HepG2 (cell line): ENCODE measurements around the gene SLC35G2. TPM values are rescaled to one million over a fixed set of nuclear protein-coding genes. Genes with fewer than 3 reads are reported as not detected.

ENCODE experiments used
- ATAC-seq: fragments of 200-7000 bp; cut with Tn5 transposase; 3 replicates; pipeline ENCODE4 v1.9.1; 2020; ENCODE audit warnings: mild to moderate bottlenecking, moderate library complexity
- BruUV-seq: library from RNA; stranded (reverse); fragments of 400-500 nt; replicated peaks from 2 replicates; lab custom pipeline; 2021; lab: Mats Ljungman, UMichigan
- CTCF ChIA-PET: fragments of 300-600 bp; formaldehyde crosslinking; extraction: SDS; loops from one replicate; lab custom pipeline; 2021; ENCODE audit warnings: low total read pairs, inconsistent platforms, low intra/inter-chr PET ratio; lab: Yijun Ruan, JAX
- POLR2A ChIA-PET: fragments of 350-600 bp; sonication (Branson Sonifier 250); formaldehyde crosslinking; loops from one replicate; lab custom pipeline; 2020; ENCODE audit warnings: antibody characterized with exemption, inconsistent platforms; lab: Yijun Ruan, JAX
- DNase-seq: peaks from one replicate; pipeline ENCODE4 v3.0.0-alpha.2; 2015; ENCODE audit warnings: low spot score
- FAIRE-seq: peaks from 3 replicates; lab custom pipeline; 2011; peaks lifted over from hg19 to GRCh38; lab: Jason Lieb, UNC
- H2AFZ ChIP-seq: one replicate; pipeline ENCODE4 v1.6.1; 2011; ENCODE audit warnings: low read length, inconsistent platforms
- H3K27ac ChIP-seq: fragments of 300-600 bp; 3 replicates; pipeline ENCODE4 v1.8.0; 2011; ENCODE audit warnings: mixed run types, mild to moderate bottlenecking, mixed read lengths, low read length, inconsistent platforms; ENCODE audit not compliant: insufficient read depth; ENCODE audit errors: extremely low read length
- H3K27me3 ChIP-seq, 2 experiments: fragments of 200-600 bp in 1 of 2; 2 replicates in 1 of 2; 3 replicates in 1 of 2; pipeline versions ENCODE4 v1.6.0 to v1.8.0; 2011; ENCODE audit warnings: low read length in 2 of 2, mild to moderate bottlenecking in 2 of 2, moderate library complexity in 2 of 2, inconsistent platforms in 1 of 2; ENCODE audit not compliant: insufficient read depth in 2 of 2, control insufficient read depth in 1 of 2
- H3K36me3 ChIP-seq, 2 experiments: fragments of 200-600 bp in 1 of 2; replicated peaks in 1 of 2; 2 replicates in 1 of 2; 3 replicates in 1 of 2; pipeline versions ENCODE4 v1.5.1 to v1.8.0; 2011; ENCODE audit warnings: low read length in 2 of 2, inconsistent platforms in 1 of 2; ENCODE audit not compliant: insufficient read depth in 2 of 2, control insufficient read depth in 1 of 2
- H3K4me1 ChIP-seq: 2 replicates; pipeline ENCODE4 v1.5.1; 2012; ENCODE audit warnings: low read length, inconsistent platforms; ENCODE audit not compliant: insufficient read depth
- H3K4me2 ChIP-seq: 2 replicates; pipeline ENCODE4 v1.6.0; 2011; ENCODE audit warnings: low read depth, low read length, inconsistent platforms
- H3K4me3 ChIP-seq, 3 experiments: fragments of 200-600 bp in 1 of 3; sonication (generic), shearing (Covaris generic) in 1 of 3; replicated peaks in 1 of 3; 2 replicates each; pipeline ENCODE4 v1.5.1; 2011 to 2016; ENCODE audit warnings: low read length in 3 of 3, inconsistent platforms in 2 of 3, low read depth in 2 of 3, mild to moderate bottlenecking in 2 of 3, control low read depth in 1 of 3, mixed read lengths in 1 of 3; ENCODE audit not compliant: insufficient read depth in 1 of 3
- H3K79me2 ChIP-seq: one replicate; pipeline ENCODE4 v1.6.1; 2011; ENCODE audit warnings: low read length, inconsistent platforms; ENCODE audit not compliant: insufficient read depth
- H3K9ac ChIP-seq: 2 replicates; pipeline ENCODE4 v1.6.0; 2011; ENCODE audit warnings: mild to moderate bottlenecking, low read depth, low read length, inconsistent platforms; ENCODE audit not compliant: insufficient read depth
- H3K9me3 ChIP-seq: 2 replicates; pipeline ENCODE4 v1.5.1; 2012; ENCODE audit warnings: mild to moderate bottlenecking, low read length
- H4K20me1 ChIP-seq: 2 replicates; pipeline ENCODE4 v1.6.0; 2011; ENCODE audit warnings: inconsistent platforms, mild to moderate bottlenecking, low read length, moderate library complexity; ENCODE audit not compliant: insufficient read depth
- AHR ChIP-seq: IDR thresholded peaks from 2 replicates; pipeline ENCODE4 v1.6.1; 2018; ENCODE audit warnings: missing genetic modification reagents, missing compliant biosample characterization
- ARNT2 ChIP-seq: sonication (generic); formaldehyde crosslinking; IDR thresholded peaks from 2 replicates; pipeline ENCODE4 v1.8.0; 2022; ENCODE audit warnings: mild to moderate bottlenecking, low read depth, missing genetic modification reagents, moderate library complexity
- EEA1 ChIP-seq: sonication (generic); formaldehyde crosslinking; IDR thresholded peaks from 2 replicates; pipeline ENCODE4 v1.5.1; 2020; ENCODE audit warnings: mild to moderate bottlenecking, missing genetic modification reagents, borderline replicate concordance
- NCOA1 ChIP-seq: sonication (generic); formaldehyde crosslinking; IDR thresholded peaks from 2 replicates; pipeline ENCODE4 v1.9.0; 2021; ENCODE audit warnings: missing genetic modification reagents
- RFX5 ChIP-seq: IDR thresholded peaks from 2 replicates; pipeline ENCODE4 v1.6.1; 2011; ENCODE audit warnings: low read depth, low read length, improper control_type of control experiment
- ZNF383 ChIP-seq: sonication (generic); formaldehyde crosslinking; IDR thresholded peaks from 2 replicates; pipeline ENCODE4 v1.4.0; 2020; ENCODE audit warnings: missing genetic modification reagents, mild to moderate bottlenecking, borderline replicate concordance
- ZNF678 ChIP-seq: sonication (generic); formaldehyde crosslinking; IDR thresholded peaks from 2 replicates; pipeline ENCODE4 v1.4.0; 2020; ENCODE audit warnings: mild to moderate bottlenecking, missing genetic modification reagents
- ZNF749 ChIP-seq: sonication (generic); formaldehyde crosslinking; IDR thresholded peaks from 2 replicates; pipeline ENCODE4 v1.8.0; 2022; ENCODE audit warnings: mild to moderate bottlenecking, missing genetic modification reagents, moderate library complexity, borderline replicate concordance
- ZSCAN9 ChIP-seq: IDR thresholded peaks from 2 replicates; pipeline ENCODE4 v1.6.1; 2016; ENCODE audit warnings: borderline replicate concordance
- whole genome bisulfite sequencing: methylation state at CpG from one replicate; pipeline ENCODE4 v1.1.6; 2017; ENCODE audit warnings: low lambda C conversion rate; 5-methylcytosine and 5-hydroxymethylcytosine counted together
- in situ Hi-C: cut with HindIII; loops from 2 replicates; pipeline ENCODE4 v1.10.0; 2017; ENCODE audit warnings: low pct_unique_long_range_greater_than_20kb; ENCODE audit not compliant: extremely low pct_ligation_motif_present
- intact Hi-C: fragments of 100-400 bp; cut with micrococcal nuclease; formaldehyde crosslinking; loops from one replicate; pipeline ENCODE4 v1.10.0; 2022; ENCODE audit not compliant: unreplicated experiment
- polyA plus RNA-seq, 8 experiments: library from polyadenylated mRNA; depleted of rRNA in 3 of 8; stranded (reverse) in 7 of 8; unstranded in 1 of 8; fragments of >200 nt; fragmentation: Illumina TruSeq in 4 of 8; extraction: Trizol in 4 of 8; gene quantifications; 2 replicates each; pipeline versions ENCODE4 v1.2.1 to v1.2.3, GENCODE V29; 2011 to 2016; ENCODE audit warnings: low read depth in 4 of 8, missing spikeins in 1 of 8, mixed read lengths in 1 of 8; ENCODE audit not compliant: insufficient read depth in 1 of 8
- total RNA-seq, 5 experiments: library from RNA; depleted of rRNA; stranded (reverse); fragments of >200 nt; fragmentation: Illumina TruSeq; extraction: Trizol; gene quantifications; 2 replicates each; pipeline ENCODE4 v1.2.3, GENCODE V29; 2016; ENCODE audit warnings: low read depth in 1 of 5
- TF ChIP-seq, protein P1 (sequence below): fragments of 450-650 bp; IDR thresholded peaks from 2 replicates; pipeline ENCODE4 v1.6.1; 2017
- TF ChIP-seq, protein P2 (sequence below): fragments of 450-650 bp; IDR thresholded peaks from 2 replicates; pipeline ENCODE4 v1.6.1; 2017; ENCODE audit warnings: mild to moderate bottlenecking
- TF ChIP-seq, protein P3 (sequence below): sonication (generic); formaldehyde crosslinking; IDR thresholded peaks from 2 replicates; pipeline ENCODE4 v1.9.0; 2021; ENCODE audit warnings: mild to moderate bottlenecking, missing genetic modification reagents

Gene SLC35G2
- total and polyA plus RNA-seq, 2 of the 13 experiments (the other 11 are each of a cell fraction or from before 2014, with no cell fraction given), result 7.6 to 10.3 TPM

DNA sequence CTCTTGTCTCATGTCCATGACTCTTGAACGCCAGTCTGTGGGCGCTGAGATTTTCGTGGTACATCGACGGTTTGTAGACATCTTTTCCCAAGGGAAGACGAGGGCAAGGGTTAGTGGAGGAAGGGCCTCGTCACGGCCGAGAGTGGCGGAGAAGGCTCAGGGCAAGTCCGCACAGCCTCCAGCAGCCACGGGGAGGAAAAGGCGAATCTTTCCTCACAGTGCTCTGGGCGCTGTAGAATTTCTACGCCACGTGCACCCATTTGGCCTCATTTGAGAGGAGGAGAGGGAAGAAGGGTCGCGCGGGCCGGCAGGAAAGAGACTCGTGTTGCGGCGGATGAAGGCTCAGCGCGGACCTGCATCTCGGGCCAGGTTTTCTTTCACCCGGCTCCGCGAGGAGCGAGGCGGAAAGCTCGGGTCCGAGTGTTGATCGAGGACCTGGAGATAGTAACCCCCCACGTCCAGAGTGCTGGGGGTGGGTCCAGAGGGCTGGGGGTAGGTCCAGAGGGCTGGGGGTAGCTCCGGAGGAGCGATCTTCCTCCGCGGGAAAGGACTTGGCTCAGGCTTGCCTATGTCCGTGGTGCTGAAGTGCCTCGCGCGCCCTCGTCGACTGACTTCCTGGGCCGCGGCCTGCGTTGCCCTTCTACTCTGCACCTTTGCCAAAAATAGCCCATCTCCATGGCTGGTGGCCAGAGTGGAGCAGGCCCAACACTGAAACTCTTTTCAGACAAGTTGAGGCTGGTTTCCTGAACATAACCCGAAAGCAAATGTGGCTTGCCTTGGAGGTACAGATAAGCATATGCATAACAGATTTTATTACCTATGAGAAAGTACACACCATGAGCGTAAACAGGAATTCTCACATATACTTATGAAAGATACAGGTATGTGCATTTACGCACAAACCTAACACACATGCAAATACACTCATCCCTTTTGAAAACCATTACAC lies 1.1 kb downstream of the SLC35G2 start:
- Histone ChIP-seq H4K20me1 (peaks cover 5% of the 10 kb centered on the region), H3K4me2 (peak overlapping the region; percentile 100), H3K4me1 (peaks cover 31% of the 10 kb centered on the region), H3K27ac (peak overlapping the region; percentile 71), H3K27me3 (no peaks in the 10 kb centered on the region), H3K36me3 (no peaks in the 10 kb centered on the region), H3K9me3 (no peaks in the 10 kb centered on the region), H3K79me2 (peaks cover 44% of the 10 kb centered on the region), H3K4me3 (peak overlapping the region; percentile 72 to 81 (median 77)), H2AFZ (no peak overlapping the region), H3K9ac (peak overlapping the region; percentile 80)
- intact Hi-C loops (no loop called here), in situ Hi-C loops (no loop called here)
- FAIRE-seq (no peak), ATAC-seq (peak; percentile 73), DNase-seq (peak; percentile 34)
- 7% methylated on average over 30 of the region's 51 CpGs for WGBS
- ChIA-PET POLR2A (interaction anchor here (1.0 kb wide), 2 partner anchors 42 to 136 kb away, joined by 3 to 4 read pairs; partner anchors contain the start of gene NCK1), CTCF (no interaction called here)
- TSS peak; percentile 60 for BruUV-seq
- TF ChIP-seq ZNF749 (CRISPR knock-in tag) (no peak), ARNT2 (CRISPR knock-in tag) (peak; percentile 65; the same call in 1 of the 2 replicates), ZNF383 (CRISPR knock-in tag) (peak; percentile 25; the same call in 1 of the 2 replicates), ZNF678 (CRISPR knock-in tag) (peak; percentile 58; the same call in 1 of the 2 replicates), RFX5 (no peak), AHR (no peak), NCOA1 (CRISPR knock-in tag) (peak; percentile 66; the same call in 1 of the 2 replicates), ZSCAN9 (CRISPR knock-in tag) (no peak; the same call in 1 of the 2 replicates), EEA1 (CRISPR knock-in tag) (0 out of 2 replicates have a peak, but pooled peaks have one; percentile 42)
- TF ChIP-seq, protein P1, sequence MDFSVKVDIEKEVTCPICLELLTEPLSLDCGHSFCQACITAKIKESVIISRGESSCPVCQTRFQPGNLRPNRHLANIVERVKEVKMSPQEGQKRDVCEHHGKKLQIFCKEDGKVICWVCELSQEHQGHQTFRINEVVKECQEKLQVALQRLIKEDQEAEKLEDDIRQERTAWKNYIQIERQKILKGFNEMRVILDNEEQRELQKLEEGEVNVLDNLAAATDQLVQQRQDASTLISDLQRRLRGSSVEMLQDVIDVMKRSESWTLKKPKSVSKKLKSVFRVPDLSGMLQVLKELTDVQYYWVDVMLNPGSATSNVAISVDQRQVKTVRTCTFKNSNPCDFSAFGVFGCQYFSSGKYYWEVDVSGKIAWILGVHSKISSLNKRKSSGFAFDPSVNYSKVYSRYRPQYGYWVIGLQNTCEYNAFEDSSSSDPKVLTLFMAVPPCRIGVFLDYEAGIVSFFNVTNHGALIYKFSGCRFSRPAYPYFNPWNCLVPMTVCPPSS, result no peak
- TF ChIP-seq, protein P2, sequence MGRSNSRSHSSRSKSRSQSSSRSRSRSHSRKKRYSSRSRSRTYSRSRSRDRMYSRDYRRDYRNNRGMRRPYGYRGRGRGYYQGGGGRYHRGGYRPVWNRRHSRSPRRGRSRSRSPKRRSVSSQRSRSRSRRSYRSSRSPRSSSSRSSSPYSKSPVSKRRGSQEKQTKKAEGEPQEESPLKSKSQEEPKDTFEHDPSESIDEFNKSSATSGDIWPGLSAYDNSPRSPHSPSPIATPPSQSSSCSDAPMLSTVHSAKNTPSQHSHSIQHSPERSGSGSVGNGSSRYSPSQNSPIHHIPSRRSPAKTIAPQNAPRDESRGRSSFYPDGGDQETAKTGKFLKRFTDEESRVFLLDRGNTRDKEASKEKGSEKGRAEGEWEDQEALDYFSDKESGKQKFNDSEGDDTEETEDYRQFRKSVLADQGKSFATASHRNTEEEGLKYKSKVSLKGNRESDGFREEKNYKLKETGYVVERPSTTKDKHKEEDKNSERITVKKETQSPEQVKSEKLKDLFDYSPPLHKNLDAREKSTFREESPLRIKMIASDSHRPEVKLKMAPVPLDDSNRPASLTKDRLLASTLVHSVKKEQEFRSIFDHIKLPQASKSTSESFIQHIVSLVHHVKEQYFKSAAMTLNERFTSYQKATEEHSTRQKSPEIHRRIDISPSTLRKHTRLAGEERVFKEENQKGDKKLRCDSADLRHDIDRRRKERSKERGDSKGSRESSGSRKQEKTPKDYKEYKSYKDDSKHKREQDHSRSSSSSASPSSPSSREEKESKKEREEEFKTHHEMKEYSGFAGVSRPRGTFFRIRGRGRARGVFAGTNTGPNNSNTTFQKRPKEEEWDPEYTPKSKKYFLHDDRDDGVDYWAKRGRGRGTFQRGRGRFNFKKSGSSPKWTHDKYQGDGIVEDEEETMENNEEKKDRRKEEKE, result no peak
- TF ChIP-seq, protein P3, sequence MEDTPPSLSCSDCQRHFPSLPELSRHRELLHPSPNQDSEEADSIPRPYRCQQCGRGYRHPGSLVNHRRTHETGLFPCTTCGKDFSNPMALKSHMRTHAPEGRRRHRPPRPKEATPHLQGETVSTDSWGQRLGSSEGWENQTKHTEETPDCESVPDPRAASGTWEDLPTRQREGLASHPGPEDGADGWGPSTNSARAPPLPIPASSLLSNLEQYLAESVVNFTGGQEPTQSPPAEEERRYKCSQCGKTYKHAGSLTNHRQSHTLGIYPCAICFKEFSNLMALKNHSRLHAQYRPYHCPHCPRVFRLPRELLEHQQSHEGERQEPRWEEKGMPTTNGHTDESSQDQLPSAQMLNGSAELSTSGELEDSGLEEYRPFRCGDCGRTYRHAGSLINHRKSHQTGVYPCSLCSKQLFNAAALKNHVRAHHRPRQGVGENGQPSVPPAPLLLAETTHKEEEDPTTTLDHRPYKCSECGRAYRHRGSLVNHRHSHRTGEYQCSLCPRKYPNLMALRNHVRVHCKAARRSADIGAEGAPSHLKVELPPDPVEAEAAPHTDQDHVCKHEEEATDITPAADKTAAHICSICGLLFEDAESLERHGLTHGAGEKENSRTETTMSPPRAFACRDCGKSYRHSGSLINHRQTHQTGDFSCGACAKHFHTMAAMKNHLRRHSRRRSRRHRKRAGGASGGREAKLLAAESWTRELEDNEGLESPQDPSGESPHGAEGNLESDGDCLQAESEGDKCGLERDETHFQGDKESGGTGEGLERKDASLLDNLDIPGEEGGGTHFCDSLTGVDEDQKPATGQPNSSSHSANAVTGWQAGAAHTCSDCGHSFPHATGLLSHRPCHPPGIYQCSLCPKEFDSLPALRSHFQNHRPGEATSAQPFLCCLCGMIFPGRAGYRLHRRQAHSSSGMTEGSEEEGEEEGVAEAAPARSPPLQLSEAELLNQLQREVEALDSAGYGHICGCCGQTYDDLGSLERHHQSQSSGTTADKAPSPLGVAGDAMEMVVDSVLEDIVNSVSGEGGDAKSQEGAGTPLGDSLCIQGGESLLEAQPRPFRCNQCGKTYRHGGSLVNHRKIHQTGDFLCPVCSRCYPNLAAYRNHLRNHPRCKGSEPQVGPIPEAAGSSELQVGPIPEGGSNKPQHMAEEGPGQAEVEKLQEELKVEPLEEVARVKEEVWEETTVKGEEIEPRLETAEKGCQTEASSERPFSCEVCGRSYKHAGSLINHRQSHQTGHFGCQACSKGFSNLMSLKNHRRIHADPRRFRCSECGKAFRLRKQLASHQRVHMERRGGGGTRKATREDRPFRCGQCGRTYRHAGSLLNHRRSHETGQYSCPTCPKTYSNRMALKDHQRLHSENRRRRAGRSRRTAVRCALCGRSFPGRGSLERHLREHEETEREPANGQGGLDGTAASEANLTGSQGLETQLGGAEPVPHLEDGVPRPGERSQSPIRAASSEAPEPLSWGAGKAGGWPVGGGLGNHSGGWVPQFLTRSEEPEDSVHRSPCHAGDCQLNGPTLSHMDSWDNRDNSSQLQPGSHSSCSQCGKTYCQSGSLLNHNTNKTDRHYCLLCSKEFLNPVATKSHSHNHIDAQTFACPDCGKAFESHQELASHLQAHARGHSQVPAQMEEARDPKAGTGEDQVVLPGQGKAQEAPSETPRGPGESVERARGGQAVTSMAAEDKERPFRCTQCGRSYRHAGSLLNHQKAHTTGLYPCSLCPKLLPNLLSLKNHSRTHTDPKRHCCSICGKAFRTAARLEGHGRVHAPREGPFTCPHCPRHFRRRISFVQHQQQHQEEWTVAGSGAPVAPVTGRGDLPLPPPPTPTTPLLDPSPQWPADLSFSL, result no peak
